ENCODE results near the gene SH3PXD2A.
"Not testable (repeated sequence)": the region's sequence is repeated elsewhere in the genome, so short reads cannot be mapped to it uniquely, and the experiment has no call there.

Gene SH3PXD2A

DNA sequence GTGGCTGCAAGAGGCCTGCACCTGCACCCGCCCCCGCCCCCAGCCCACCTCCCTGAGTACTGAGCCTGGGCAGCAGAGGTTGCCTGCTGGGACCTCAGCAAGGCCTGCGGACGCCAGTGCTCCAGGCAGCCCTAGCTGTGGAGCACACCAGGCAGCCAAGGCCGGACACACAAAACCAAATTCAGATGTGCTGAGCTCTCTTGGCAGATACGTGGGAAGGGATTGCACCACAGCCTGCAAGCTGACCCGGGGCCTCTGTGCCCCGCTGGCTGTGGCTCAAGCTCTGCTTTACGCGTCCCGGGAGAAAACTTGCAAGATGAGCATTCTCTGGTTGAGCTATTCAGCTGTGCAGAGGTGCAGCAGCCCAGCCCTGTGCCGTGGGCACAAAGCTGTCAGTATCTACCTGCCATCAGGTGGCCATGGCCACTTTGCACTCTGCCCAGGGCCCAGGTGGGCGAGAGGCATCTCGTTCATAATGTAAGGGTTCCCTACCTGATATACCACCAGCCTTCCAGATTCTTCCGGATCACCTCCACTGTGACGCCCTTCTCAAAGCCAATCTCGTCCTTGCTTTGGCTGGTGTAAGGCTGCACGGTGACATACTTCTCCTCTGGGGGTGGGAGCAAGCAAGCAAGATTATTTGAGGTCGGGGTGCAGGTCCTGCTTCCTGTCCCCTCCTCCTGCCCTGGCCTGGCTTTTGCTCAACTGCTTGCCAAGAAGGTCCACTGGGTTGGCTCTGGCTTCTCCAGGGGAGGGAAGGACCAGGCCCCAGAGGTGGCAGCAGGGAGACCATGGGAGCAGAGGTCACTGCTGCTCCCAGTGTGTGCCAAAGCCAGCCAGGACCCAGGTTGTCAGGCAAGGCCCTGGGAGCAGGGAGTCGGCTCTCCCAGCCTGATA is 238.4 kb downstream of the SH3PXD2A start:
- DNase-seq, result peak; percentile 10

DNA sequence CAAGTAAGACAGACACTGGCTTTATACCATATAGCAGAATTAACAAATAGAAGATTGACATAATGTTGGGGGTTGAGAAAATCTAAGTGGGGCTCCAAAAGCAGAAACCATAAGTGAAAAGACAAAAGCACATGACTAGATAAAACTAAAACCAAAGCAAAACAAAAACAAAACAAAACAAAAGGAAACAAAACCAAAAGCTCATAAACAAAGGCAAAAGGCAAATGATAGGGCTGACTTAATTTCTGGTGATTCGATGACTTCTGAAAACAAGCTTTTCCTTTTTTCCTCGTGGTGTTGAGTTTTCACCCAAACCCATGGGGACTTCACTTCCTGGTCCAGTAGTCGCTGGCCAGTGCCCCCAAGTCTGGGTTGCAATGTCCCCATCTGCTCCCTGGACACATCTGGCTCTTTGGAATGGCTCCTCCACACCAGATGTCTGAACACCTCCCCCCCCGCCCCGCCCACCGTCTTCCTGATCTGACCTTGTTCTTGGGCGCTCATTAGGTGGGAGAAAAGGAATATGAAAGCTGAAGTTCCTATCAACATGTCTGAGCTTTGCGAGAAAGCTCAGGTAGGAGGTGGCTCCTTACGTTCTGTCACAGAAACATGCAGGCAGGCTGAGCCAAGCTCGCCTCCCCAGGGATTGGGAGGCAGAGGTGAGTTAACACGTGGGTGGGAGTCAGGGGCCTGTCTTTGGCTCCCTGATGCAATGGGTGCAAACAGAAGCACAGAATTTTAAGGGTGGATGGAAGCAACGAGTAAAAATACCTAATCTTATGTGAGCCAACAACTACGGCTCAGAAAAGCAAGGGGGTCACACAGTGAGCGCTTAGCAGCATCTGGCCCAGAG is 240.8 kb downstream of the SH3PXD2A start:
- DNase-seq, result no peak

DNA sequence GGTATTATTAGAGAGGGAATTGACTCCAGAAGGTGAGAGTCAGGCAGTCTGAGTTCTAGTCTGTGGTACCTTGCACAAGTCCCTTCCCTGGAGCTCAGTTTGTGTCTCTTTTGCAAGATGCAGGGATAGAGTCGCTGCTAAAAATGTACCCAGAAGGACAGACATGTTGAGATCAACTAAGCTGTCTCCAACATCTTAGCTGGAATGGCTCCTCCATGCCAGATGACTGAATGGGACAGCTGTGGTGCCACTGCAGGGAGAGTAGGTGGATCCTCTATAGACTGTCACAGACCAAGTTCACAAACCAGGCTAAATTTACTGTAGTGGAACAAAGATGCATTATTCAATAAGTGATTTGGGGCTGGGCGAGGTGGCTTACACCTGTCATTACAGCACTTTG is 241.8 kb downstream of the SH3PXD2A start:
- DNase-seq, result no peak

DNA sequence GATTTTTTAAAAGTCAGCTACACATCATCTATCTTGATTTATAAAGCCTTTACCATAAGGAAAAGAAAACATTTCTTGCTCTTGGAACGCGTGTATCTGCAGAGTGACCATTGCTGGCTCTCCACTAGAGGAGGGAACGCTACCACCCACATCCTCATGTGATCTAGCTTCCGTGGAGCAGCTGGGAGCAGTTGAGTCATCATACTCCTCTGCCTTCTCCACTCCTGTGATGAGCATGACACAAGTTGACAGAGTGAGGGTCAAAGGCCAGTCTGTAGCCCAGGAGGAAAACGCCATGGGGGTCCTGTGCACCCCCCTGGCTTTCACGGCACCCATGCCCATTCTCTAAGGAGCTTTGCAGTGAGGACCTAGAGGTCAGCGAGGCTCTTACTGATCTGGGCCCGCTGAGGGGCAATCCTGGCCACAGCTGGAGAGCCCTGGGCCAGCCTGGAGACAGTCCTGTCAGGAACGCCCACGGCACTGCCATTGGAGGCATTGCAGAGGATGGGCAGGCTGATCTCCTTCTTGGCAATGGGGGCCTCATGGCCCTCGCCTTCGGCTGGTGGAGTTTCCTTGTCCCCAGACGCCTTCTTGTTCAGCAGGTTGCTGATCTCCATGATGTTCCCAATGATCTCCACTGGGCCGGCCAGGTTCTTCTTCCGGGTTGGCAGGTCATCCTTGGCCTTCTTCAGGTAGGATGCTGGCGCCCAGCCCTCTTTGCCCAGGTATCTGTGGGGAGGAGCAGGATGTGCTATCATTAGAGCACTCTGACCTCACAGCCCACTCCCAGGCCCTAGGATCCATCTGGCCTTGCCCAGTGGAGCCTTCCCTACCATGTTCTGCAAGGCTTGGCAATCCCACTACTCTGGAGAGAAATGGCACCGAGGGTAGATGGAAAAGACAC is 242.7 kb downstream of the SH3PXD2A start:
- peak; percentile 81 for DNase-seq

DNA sequence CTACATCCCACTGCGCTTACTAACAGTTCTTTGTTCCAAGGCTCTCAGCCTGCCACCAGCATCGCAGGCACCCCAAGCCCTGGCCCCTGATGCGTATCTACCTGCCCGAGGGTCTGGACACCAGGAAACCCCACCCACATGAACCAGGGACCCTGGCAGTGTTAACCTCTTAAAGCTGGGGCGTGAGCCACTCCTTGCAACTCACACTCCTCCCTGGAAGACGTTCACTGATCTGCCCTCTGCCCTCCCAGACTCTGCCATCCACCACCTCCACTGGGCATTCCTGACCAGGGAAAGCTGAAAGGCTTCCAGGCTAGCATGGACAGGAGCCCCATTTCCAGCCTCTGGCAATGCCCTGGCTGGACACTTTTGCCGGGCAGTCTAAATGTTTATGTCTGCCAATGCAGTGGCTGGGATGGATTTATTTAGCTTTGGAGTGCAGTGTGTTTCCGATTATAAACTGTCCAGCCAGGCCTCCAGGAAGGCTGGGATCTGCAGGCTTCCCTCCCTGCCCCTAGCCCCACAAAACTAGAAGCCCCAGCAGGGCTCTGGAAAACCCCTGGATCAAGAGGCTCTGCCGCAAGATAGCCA is 244.4 kb downstream of the SH3PXD2A start:
- no peak for DNase-seq

DNA sequence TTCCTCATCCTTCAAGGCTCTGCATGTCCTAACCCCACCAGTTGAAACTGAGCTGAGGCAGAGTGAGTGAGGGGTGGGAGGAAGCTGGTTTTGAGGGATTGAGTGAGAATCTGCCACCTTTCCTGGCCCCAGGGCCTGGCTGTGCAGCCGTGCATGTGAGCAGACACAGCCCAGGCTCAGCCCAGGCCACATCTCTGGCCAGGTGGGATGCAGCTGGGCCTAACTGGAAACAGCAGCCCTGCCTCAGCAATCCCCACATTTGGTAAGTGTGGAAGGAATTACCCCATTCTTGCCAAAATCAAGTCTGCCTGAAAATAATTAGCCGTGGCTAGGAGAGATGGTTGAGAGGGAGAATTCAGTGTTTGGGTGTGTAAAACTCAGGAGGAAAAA is 245.3 kb downstream of the SH3PXD2A start:
- DNase-seq, result no peak

DNA sequence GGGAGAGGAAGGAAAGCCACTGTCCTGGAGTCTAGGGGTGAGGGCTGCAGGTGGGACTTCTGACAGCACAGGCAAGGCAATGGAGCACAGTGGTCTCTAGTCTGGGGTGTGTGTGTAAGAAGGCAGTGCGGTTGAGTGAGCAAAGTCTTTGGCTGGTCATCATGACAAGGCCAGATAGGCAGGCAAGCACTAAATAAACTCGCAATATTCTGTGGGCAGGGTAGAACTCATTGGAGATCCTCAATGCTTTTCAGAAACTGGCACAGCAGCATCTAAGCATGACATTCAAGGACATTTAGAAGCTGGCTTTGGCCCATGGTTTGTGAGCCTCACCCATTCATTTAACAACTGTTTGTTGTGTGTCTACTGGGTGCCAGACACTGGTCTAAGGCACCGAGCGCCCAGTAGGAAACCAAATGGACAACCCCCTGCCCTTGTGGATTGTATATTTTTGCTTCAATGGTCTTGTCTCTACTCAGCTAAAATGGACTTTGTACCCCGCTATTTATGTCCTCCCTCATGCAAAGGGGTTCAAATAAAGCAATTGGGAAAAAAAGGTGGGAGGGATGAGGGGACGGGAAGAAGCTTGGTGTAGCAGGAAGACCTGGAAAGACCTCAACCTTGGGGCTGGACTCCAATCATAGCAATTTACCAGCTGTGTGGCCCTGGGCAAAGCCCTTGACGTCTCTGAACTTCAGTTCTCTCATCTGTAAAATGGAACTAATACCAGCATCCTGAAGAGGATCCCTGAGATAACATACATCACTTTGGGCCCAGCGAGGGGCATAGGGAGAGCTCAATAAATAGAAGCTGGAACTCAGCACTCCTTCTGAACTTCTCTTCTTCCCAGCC is 245.9 kb downstream of the SH3PXD2A start:
- DNase-seq, result no peak

DNA sequence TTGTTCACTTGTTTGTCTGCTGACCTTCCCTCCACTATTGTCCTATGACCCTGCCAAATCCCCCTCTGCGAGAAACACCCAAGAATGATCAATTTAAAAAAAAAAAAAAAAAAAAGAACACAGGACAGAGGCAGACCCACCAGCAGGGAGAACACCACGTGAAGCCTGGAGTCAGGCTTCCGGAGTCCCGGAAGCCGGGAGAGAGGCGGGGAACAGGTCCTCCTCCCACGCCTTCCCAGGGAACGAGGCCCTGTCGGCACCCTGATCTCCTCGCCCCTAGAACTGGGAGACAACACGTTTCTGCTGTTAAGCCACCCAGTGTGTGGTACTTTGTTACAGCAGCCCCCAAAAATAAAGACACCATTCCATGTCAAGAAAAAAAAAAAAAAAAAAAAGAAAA is 247.3 kb downstream of the SH3PXD2A start:
- DNase-seq, result not testable (repeated sequence)

DNA sequence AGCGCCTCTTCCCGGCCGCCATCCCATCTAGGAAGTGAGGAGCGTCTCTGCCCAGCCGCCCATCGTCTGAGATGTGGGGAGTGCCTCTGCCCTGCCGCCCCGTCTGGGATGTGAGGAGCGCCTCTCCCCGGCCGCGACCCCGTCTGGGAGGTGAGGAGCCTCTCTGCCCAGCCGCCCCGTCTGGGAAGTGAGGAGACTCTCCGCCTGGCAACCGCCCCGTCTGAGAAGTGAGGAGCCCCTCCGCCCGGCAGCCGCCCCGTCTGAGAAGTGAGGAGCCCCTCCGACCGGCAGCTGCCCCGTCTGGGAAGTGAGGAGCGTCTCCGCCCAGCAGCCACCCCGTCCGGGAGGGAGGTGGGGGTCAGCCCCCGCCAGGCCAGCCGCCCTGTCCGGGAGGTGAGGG is 248.3 kb downstream of the SH3PXD2A start:
- DNase-seq, result not testable (repeated sequence)

DNA sequence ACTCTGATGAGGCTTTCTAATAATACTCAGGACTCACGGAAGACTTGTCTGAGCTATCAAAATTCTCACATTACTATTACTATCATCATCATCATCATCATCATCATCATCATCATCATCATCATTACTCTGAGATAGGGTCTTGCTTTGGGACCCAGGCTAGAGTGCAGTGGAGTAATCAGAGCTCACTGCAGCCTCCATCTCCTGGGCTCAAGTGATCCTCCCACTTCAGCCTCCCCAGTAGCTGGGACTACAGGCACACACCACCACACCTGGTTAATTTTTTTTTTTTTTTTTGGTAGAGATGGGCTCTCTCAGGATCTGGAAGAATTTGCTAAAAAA is 249.3 kb downstream of the SH3PXD2A start:
- not testable (repeated sequence) for DNase-seq

DNA sequence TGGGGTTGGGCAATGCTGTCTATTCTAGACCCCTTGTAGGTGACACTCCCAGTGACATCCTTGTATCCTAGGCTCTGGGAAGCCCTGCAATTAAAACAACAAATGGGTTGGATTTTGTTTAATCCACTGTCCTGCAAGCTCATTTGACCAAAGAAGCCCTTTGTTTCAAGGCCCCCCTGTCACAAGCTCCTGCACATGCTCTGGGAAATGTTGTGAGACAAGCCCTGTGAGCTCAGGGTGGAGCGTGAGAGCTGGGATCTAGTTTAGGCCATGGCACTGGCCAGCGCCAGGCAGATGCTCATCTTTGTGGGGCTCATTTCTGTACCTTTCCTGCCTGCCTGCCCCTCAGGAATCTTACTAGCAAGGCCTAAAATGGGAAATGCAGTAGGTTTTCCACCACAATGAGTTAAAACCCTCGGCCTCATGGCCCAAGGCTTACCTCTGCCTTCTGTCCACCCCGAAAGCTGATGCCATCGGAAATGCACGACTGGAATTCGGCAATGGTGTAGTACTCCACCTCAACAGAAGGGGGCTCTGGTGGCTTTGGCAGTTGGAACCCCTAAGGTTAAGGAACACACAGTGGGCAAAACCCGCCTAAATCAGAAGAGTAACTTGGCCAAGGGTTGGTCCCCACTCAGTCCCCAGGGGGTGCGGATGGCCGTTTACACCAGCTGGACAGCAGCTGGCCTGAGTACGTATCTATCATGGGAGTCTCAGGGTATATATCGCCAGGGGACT is 249.8 kb downstream of the SH3PXD2A start:
- peak; percentile 27 for DNase-seq

DNA sequence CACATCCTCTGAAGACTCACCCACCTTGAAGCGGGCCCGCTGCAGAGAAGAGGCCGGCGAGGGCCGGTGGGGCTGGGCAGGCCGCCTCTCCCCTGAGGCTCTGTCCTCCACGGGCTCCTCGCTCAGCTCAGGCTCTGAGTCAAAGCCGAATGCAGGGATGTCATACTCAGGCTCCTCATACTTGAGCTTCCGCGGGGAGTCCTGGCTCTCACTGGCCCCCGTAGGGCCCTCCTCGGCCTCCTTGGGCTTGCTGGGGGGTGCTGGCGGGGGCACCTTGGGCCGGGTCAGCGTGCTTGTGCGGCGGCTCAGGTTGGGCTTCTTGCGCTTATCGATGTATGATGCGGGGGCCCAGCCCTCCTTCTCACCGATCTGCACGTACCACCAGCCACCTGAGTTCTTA is 252.0 kb downstream of the SH3PXD2A start:
- no peak for DNase-seq

DNA sequence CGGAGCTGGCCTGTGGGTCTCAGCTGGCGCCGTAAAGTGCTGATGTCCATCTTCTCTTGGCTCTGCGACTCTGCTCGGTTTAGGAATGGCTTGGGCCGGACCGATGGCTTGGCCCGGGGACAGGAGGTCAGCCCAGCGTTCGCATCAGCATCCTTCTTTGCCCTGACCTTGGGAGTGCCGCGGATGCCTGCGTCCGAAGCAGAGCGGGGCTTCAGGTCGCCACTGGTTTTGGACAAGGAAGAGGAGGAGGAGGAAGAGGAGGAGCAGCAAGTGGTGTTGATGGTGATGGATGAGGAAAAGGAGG is 252.6 kb downstream of the SH3PXD2A start:
- no peak for DNase-seq

DNA sequence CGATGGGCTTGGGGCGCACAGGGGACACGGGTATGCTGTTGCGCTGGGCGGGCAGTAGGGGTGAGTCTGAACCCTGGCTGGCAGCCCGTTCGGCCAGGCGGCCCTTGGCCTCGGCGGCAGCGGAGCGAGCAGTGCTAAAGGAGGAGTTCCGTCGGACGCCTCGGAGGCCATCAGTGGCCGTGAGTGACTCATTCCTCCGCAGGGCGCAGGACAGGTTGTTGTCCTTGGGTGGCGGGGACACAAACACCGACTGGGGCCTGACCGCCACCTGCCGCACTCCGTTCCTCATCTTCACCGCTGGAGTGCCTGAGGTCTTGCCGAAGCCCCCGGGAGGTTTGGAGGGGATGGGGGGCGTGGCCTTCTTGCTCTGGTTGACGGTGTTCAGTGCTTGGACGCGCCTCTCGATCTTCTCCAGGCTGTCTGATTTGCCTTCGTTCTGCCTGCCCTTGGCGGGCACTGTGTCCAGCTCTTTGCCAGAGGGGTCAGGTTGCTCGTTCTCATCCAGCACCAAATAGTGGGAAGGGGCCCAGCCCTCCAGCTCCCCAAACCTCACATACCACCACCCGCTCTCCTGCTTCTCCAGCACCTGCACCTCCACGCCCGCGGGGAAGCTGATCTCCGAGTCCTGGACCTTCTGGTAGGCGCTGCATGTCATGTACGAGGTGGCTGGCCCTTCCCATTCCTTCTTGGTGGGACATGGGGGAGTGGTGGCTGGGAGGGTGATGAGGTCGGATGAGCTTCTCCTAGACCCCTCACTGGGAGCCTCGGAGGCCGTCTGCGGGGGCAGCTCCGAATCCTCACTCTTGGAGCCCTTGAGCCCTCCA is 253.1 kb downstream of the SH3PXD2A start:
- DNase-seq, result no peak

DNA sequence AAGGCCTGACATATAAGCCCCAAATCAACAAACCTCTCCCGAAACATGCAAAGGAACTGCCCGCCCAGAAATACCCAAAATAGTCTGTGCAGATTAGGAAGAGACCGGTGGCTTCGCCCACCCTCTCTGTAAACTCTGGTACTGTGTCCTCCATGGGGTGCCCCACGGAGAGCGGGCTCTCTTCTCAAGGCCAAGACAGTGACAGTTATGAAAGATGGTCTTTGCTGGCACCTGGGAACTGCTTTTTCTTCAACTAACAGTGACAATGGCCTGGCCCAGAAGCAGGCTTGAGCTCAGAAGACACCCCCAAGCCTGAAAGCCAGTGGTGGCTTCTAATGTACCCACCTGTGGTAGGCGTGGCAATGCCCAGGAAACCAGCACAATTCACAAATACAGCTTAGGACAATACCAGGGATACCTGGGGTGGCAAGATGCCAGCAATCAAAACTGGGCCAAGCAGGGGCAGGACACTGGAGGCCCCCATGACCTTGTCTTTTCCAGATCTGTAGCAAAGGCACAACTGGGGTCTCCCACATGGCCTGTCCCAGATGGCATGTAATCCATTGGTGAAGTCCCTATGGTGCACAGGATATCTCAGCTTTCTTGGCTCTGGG is 254.3 kb downstream of the SH3PXD2A start:
- DNase-seq, result no peak

DNA sequence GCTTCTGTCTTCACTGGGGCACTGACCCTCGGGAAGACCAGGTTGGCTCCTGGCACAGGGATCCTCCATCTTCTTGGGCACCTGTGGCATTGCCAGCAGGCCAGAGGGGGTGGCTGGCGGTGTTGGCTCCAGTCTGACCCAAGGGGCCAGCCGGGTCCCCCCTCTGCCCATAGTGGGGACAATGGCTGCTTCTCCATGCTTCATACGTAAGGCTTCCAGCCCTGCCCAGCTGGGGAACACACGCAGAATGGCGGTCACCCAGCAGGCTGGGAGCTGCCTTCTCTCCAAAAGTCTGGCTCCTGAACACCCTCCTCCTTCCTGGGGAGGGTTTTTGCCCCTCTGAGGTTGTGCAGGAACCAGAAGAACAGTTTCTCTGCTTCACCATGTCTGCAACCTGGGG is 255.1 kb downstream of the SH3PXD2A start:
- no peak for DNase-seq

DNA sequence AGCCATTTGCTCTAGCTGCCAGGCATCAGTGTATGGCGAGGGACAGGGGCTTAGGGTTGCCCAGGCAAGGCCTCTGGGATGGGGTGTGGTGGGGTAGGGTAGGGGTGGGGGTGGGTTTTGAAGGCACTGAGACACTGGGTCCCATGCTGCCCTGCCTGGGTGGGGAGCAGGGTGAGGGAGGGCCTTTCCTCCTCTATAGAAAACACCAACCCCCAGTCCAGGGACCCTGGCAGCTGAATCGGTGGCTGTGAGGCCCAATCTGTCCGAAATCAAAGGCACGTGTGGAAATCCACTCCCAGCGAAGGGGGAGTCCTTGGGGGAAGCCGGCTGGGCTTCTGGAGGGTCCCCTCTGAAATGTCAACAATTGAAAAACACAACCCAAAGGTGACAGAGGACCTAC is 255.5 kb downstream of the SH3PXD2A start:
- no peak for DNase-seq

DNA sequence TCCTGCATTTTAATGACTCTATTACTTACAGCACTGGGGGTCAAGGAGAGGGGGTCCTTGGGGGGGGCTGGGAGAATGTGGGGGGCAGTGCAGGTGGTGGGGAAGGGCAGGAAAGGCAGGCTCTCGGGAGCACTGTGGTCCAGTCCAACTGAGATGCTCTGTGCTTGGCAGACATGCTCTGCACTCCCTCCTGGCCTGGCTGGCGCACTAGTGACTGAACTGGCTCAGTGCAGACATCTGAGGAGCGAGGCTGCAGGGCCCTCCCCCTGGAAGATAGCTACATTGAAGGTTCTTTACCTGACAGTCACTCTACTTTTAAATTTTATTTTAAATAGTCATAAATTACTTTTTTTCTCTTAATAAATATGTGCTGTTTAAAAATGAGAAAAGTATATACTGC is 256.2 kb downstream of the SH3PXD2A start:
- DNase-seq, result no peak

DNA sequence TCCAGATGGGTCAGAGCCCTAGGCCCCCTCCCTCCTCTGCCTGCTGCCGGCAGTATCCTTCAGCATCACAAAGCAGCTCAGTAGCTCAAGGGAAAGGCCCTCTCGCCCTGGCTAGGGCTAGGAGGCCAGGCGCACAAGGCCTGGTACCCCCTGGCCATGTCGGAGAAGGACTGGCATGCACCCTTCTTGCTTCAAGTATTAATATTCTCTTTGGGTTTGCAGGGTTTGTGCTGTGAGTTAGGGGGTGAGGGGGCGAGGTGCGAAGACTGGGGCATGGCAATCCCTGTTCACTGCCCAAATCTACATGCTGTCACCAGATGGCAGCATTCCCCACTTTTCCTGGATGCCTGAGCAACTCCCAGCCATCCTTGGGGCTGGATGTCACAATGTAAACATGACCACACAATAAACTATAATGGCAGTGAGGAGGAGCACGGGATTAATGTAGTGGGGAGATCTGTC is 256.7 kb downstream of the SH3PXD2A start:
- peak; percentile 66 for DNase-seq

DNA sequence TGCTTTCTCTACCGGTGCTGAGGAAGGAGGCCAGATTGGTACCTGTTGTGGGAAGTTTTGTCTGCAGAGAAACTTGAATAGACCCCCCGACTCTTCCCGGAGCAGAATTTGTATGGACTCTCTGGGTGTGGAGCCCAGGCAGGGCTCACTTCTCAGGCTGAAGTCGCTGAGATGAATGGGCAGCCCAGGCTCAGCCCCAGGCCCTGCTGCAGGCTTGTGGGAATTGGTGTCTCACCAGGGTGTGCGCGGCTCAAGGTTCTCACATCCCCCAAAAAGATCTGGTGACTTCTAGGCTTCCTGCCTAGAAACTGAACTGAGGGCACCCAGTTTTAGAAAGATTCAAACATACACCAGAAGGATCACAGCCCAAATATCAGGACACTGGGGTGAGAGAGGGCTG is 258.4 kb downstream of the SH3PXD2A start:
- no peak for DNase-seq
